GM23338 (cell line): ENCODE data around the gene UTP11. TPM values are rescaled to one million over a fixed set of nuclear protein-coding genes. Genes with fewer than 3 reads are reported as not detected.

Experiments used
- ATAC-seq: fragments of 200-7000 bp; cut with Tn5 transposase; 3 replicates; pipeline ENCODE4 v1.9.1; 2020
- DNase-seq: peaks from one replicate; pipeline ENCODE4 v3.0.0-alpha.2; 2015; ENCODE audit warnings: low spot score
- H2AFZ ChIP-seq: fragments of 200-600 bp; sonication (generic); 2 replicates; pipeline ENCODE4 v1.8.0; 2016; ENCODE audit warnings: antibody characterized with exemption, mild to moderate bottlenecking, moderate library complexity
- H3F3A ChIP-seq: fragments of 200-600 bp; sonication (generic); replicated peaks from 2 replicates; pipeline ENCODE4 v1.8.0; 2017; ENCODE audit warnings: antibody characterized with exemption, mixed run types, low read depth
- H3K27ac ChIP-seq: fragments of 200-600 bp; sonication (generic); 2 replicates; pipeline ENCODE4 v1.6.1; 2016; ENCODE audit warnings: low read depth
- H3K27me3 ChIP-seq: fragments of 200-600 bp; sonication (generic); 2 replicates; pipeline ENCODE4 v1.8.0; 2016; ENCODE audit warnings: mild to moderate bottlenecking, mixed run types, moderate library complexity; ENCODE audit not compliant: insufficient read depth
- H3K36me3 ChIP-seq: fragments of 200-600 bp; sonication (generic); 2 replicates; pipeline ENCODE4 v1.8.0; 2016; ENCODE audit warnings: mild to moderate bottlenecking; ENCODE audit not compliant: insufficient read depth
- H3K4me1 ChIP-seq: fragments of 200-600 bp; sonication (generic); 2 replicates; pipeline ENCODE4 v1.8.0; 2016; ENCODE audit warnings: mild to moderate bottlenecking, moderate library complexity; ENCODE audit not compliant: insufficient read depth
- H3K4me2 ChIP-seq: fragments of 200-600 bp; sonication (generic); 2 replicates; pipeline ENCODE4 v1.7.1; 2017; ENCODE audit warnings: mixed run types
- H3K4me3 ChIP-seq: fragments of 200-600 bp; sonication (generic); 2 replicates; pipeline ENCODE4 v1.6.1; 2016; ENCODE audit warnings: mixed run types
- H3K79me2 ChIP-seq: fragments of 200-600 bp; sonication (generic); replicated peaks from 2 replicates; pipeline ENCODE4 v1.8.0; 2017; ENCODE audit warnings: mild to moderate bottlenecking; ENCODE audit not compliant: insufficient read depth
- H3K9me2 ChIP-seq: fragments of 200-600 bp; sonication (generic); 2 replicates; pipeline ENCODE4 v1.8.0; 2017; ENCODE audit not compliant: insufficient read depth
- H4K20me1 ChIP-seq: fragments of 200-600 bp; sonication (generic); replicated peaks from 2 replicates; pipeline ENCODE4 v1.8.0; 2017; ENCODE audit warnings: mild to moderate bottlenecking; ENCODE audit not compliant: insufficient read depth
- H3K27ac Mint-ChIP-seq: 2 replicates; pipeline ENCODE4 v1.8.0; 2020; ENCODE audit warnings: inconsistent platforms, mild to moderate bottlenecking, moderate library complexity, mixed read lengths
- H3K27me3 Mint-ChIP-seq: 3 replicates; pipeline ENCODE4 v1.8.0; 2022; ENCODE audit warnings: low read depth, mild to moderate bottlenecking, moderate library complexity, mixed read lengths, inconsistent platforms; ENCODE audit not compliant: insufficient read depth, poor library complexity
- H3K36me3 Mint-ChIP-seq: 3 replicates; pipeline ENCODE4 v1.8.0; 2021; ENCODE audit warnings: low read depth, mild to moderate bottlenecking, inconsistent platforms, moderate library complexity, mixed read lengths
- H3K4me1 Mint-ChIP-seq: 3 replicates; pipeline ENCODE4 v1.8.0; 2020; ENCODE audit warnings: mild to moderate bottlenecking, inconsistent platforms, mixed read lengths
- H3K4me3 Mint-ChIP-seq: 3 replicates; pipeline ENCODE4 v1.8.0; 2021; ENCODE audit warnings: moderate library complexity, mild to moderate bottlenecking, inconsistent platforms, mixed read lengths
- H3K9me3 Mint-ChIP-seq: 3 replicates; pipeline ENCODE4 v1.8.0; 2020; ENCODE audit warnings: moderate library complexity, mild to moderate bottlenecking, inconsistent platforms, mixed read lengths
- CREB1 ChIP-seq: fragments of 250-450 bp; sonication (Bioruptor Pico); IDR thresholded peaks from 2 replicates; pipeline ENCODE4 v1.5.0; 2020; ENCODE audit warnings: low read depth, mild to moderate bottlenecking, moderate library complexity
- CTCF ChIP-seq, 2 experiments: fragments of 200-600 bp in 1 of 2; sonication (generic) in 1 of 2; conservative IDR thresholded peaks; 2 replicates each; pipeline versions ENCODE4 v1.5.1 to v1.6.1; 2016 to 2017; ENCODE audit warnings: antibody characterized with exemption in 2 of 2, low read depth in 2 of 2, mild to moderate bottlenecking in 2 of 2, moderate library complexity in 1 of 2
- ETS1 ChIP-seq: IDR thresholded peaks from 2 replicates; pipeline ENCODE4 v1.6.1; 2016; ENCODE audit warnings: antibody characterized with exemption
- EZH2 ChIP-seq: fragments of 200-600 bp; sonication (generic); IDR thresholded peaks from one replicate; pipeline ENCODE4 v1.8.0; 2017; ENCODE audit warnings: antibody characterized with exemption, mild to moderate bottlenecking, low read depth; ENCODE audit not compliant: unreplicated experiment
- EZH2phosphoT487 ChIP-seq: fragments of 200-600 bp; sonication (generic); IDR thresholded peaks from one replicate; pipeline ENCODE4 v1.8.1; 2018; ENCODE audit warnings: antibody characterized with exemption; ENCODE audit not compliant: unreplicated experiment
- JUNB ChIP-seq: IDR thresholded peaks from one replicate; pipeline ENCODE4 v1.6.1; 2016; ENCODE audit warnings: antibody characterized with exemption; ENCODE audit not compliant: unreplicated experiment
- REST ChIP-seq: IDR thresholded peaks from one replicate; pipeline ENCODE4 v1.6.1; 2018; ENCODE audit warnings: antibody characterized with exemption; ENCODE audit not compliant: unreplicated experiment
- STAT1 ChIP-seq: IDR thresholded peaks from one replicate; pipeline ENCODE4 v1.6.1; 2016; ENCODE audit warnings: antibody characterized with exemption; ENCODE audit not compliant: unreplicated experiment
- ZNF114 ChIP-seq: fragments of 250-450 bp; sonication (Bioruptor Pico); IDR thresholded peaks from 2 replicates; pipeline ENCODE4 v1.5.0; 2020; ENCODE audit warnings: mild to moderate bottlenecking, moderate library complexity
- ZNF331 ChIP-seq: fragments of 250-450 bp; sonication (Bioruptor Pico); IDR thresholded peaks from 2 replicates; pipeline ENCODE4 v1.5.0; 2020; ENCODE audit warnings: low read depth, mild to moderate bottlenecking, moderate library complexity
- ZNF462 ChIP-seq: fragments of 250-450 bp; sonication (Bioruptor Pico); IDR thresholded peaks from 2 replicates; pipeline ENCODE4 v1.5.0; 2020; ENCODE audit warnings: mild to moderate bottlenecking, moderate library complexity
- polyA plus RNA-seq: library from polyadenylated mRNA; unstranded; fragments of >200 nt; fragmentation: Nextera tagmentation; extraction: Ambion mirVana; gene quantifications from 2 replicates; pipeline ENCODE4 v1.2.1, GENCODE V29; 2016
- total RNA-seq: library from RNA; depleted of rRNA; stranded (reverse); fragments of >200 nt; shearing (Covaris generic); gene quantifications from 2 replicates; pipeline ENCODE4 v1.2.3, GENCODE V29; 2014

Gene UTP11
- total and polyA plus RNA-seq, 2 experiments from 2014 or later = 67.8 to 105 TPM

DNA sequence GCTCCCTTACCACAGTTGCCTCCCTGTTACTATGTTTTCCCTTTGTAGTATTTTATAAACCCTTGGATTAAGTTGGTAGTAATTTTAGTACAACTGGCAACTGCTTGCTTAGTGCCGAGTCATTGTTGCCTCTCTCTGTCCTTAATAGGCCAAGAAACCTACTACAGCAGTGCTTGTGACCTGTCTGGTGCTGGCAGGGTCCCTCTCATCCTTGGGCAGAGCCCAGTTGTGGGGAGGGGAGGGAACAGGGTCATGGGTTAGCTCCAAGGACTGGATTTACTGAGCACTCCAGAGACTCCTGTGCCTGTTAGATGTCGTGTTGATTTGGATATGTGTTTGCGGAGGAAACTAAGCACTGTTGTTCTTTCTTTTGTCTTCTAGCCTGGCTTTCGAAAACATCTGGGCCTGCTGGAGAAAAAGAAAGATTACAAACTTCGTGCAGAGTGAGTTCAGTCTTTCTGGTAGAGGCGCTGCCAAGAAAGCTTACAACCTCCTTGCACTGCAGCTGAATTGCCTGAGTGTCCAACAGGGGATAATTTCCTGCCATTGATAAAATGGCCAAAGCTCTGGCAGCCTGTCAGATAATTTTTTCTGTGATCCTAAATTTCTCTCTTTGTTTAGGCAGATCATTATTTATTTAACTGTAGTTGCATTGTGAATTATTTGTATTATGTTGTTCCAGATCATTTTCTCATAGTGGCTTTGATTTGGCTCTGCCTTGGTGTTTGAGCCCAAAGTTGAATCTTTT is 3.6 kb downstream of the UTP11 start:
- no peak overlapping the region for H3K4me3 Mint-ChIP-seq
- H4K20me1 ChIP-seq = peaks cover 28% of the 10 kb centered on the region
- H3K27ac Mint-ChIP-seq = peak overlapping the region; percentile 94
- peaks cover 61% of the 10 kb centered on the region for H3K79me2 ChIP-seq
- no peak overlapping the region for H3K4me3 ChIP-seq
- DNase-seq (no peak), ATAC-seq (no peak)
- H3K4me1 Mint-ChIP-seq = peaks cover 8% of the 10 kb centered on the region
- H3K9me2 ChIP-seq = no peaks in the 10 kb centered on the region; the same call in 1 of the 2 replicates
- peaks cover 71% of the 10 kb centered on the region for H3K36me3 Mint-ChIP-seq
- TF ChIP-seq JUNB (no peak), ZNF114 (CRISPR knock-in tag) (no peak), REST (no peak), CREB1 (CRISPR knock-in tag) (no peak), ETS1 (no peak), ZNF331 (CRISPR knock-in tag) (no peak), CTCF (conservative IDR thresholded peaks at IDR 0.05; ENCODE audit: low read depth in 2 of 2) (no peak), EZH2 (no peak), STAT1 (no peak), EZH2phosphoT487 (no peak), ZNF462 (no peak)
- no peaks in the 10 kb centered on the region for H3K27me3 ChIP-seq
- H3F3A ChIP-seq = peaks cover 34% of the 10 kb centered on the region
- H3K9me3 Mint-ChIP-seq = peaks cover 4% of the 10 kb centered on the region; the same call in 2 of the 3 replicates
- peaks cover 36% of the 10 kb centered on the region for H3K36me3 ChIP-seq
- H3K27ac ChIP-seq = no peak overlapping the region; the same call in 1 of the 2 replicates
- H3K27me3 Mint-ChIP-seq = peaks cover 11% of the 10 kb centered on the region
- peaks cover 12% of the 10 kb centered on the region for H3K4me1 ChIP-seq
- H2AFZ ChIP-seq = no peak overlapping the region
- H3K4me2 ChIP-seq = no peak overlapping the region
